DMS 273 treated with DMSO at 0.1 percent for 48 hours (cell line): Measurements from ENCODE around the gene MARVELD1.
A peak's percentile ranks its signal among the peaks of the same experiment; 100 is the strongest.

ENCODE experiments used
- DNase-seq: peaks from one replicate; lab custom pipeline; 2025; lab: John Stamatoyannopoulos, UW

Gene MARVELD1

GRCh38 chr10:97721871-97722780, 8.6 kb downstream of the MARVELD1 start:
- no peak for DNase-seq

- DNase-seq, result no peak
These were observed 9.5 kb downstream of the MARVELD1 start for GRCh38 chr10:97723001-97723400.

- no peak for DNase-seq
These were observed 10.9 kb downstream of the MARVELD1 start for GRCh38 chr10:97724341-97724941.

- no peak for DNase-seq
These were observed 13.2 kb downstream of the MARVELD1 start for GRCh38 chr10:97726636-97727178.

GRCh38 chr10:97729014-97729413, 15.5 kb downstream of the MARVELD1 start:
- DNase-seq, result no peak

- no peak for DNase-seq
These were observed 18.0 kb downstream of the MARVELD1 start for GRCh38 chr10:97731346-97732051.

GRCh38 chr10:97732052-97732359, 18.5 kb downstream of the MARVELD1 start:
- DNase-seq, result no peak

GRCh38 chr10:97733256-97733655, 19.7 kb downstream of the MARVELD1 start:
- DNase-seq, result no peak

- no peak for DNase-seq
These were observed 20.5 kb downstream of the MARVELD1 start for GRCh38 chr10:97734021-97734420.

- no peak for DNase-seq
These were observed 22.9 kb downstream of the MARVELD1 start for GRCh38 chr10:97736403-97736901.

- DNase-seq, result peak; percentile 69
These were observed 23.6 kb downstream of the MARVELD1 start, which contains the start of gene ZFYVE27 for GRCh38 chr10:97736902-97737769. TSS of gene ZFYVE27 (plus strand) at chr10:97737128. CDS start at chr10:97738478, 1,350 bp downstream.

GRCh38 chr10:97737770-97738265, 24.3 kb downstream of the MARVELD1 start:
- no peak for DNase-seq

GRCh38 chr10:97738616-97739015, 25.1 kb downstream of the MARVELD1 start:
- no peak for DNase-seq

- no peak for DNase-seq
These were observed 27.1 kb downstream of the MARVELD1 start for GRCh38 chr10:97740613-97741012.

- DNase-seq, result no peak
These were observed 29.8 kb downstream of the MARVELD1 start for GRCh38 chr10:97743169-97743943.

GRCh38 chr10:97744405-97745035, 31.0 kb downstream of the MARVELD1 start:
- DNase-seq, result no peak

- no peak for DNase-seq
These were observed 34.0 kb downstream of the MARVELD1 start for GRCh38 chr10:97747573-97747972.

- DNase-seq, result no peak
These were observed 34.6 kb downstream of the MARVELD1 start for GRCh38 chr10:97748116-97748515.

- DNase-seq, result no peak
These were observed 39.4 kb downstream of the MARVELD1 start for GRCh38 chr10:97752956-97753355.

- no peak for DNase-seq
These were observed 41.2 kb downstream of the MARVELD1 start for GRCh38 chr10:97754726-97755125.
